ENCODE data around the gene KLRK1. TPM values are rescaled to one million over a fixed set of nuclear protein-coding genes. Genes with fewer than 3 reads are reported as not detected.

Gene KLRK1
- total and polyA plus RNA-seq, 2 of the 4 experiments (the other 2 are of a cell fraction), result not detected

- no peak overlapping the region for H2AK9ac ChIP-seq (replicated peaks; ENCODE audit: low read depth, low read length, poor library complexity)
- no peak overlapping the region for H4K5ac ChIP-seq (ENCODE audit: low read depth, low read length)
- H4K8ac ChIP-seq (ENCODE audit: low read depth in 2 of 2, low read length in 2 of 2), result no peak overlapping the region
- no peak overlapping the region for H2BK20ac ChIP-seq (ENCODE audit: low read depth, low read length)
- no peak overlapping the region for H2AFZ ChIP-seq (replicated peaks; ENCODE audit: low read length, poor library complexity)
- CTCF ChIA-PET, result no interaction called here
- no peaks in the 10 kb centered on the region for H3K36me3 ChIP-seq (ENCODE audit: control insufficient read depth, insufficient read depth, low read length)
- peaks cover 24% of the 10 kb centered on the region for H3K4me1 ChIP-seq (ENCODE audit: control insufficient read depth, insufficient read depth, low read length)
- no peak overlapping the region for H3K23ac ChIP-seq (ENCODE audit: low read depth, low read length)
- no peak overlapping the region for H3K9ac ChIP-seq (ENCODE audit: low read depth, low read length)
- no peaks in the 10 kb centered on the region for H3K27me3 ChIP-seq (ENCODE audit: control insufficient read depth, insufficient read depth, low read length)
- H2BK15ac ChIP-seq (ENCODE audit: low read depth, low read length), result no peak overlapping the region
- H2BK5ac ChIP-seq (ENCODE audit: low read depth, low read length, poor library complexity, severe bottlenecking), result no peak overlapping the region
- DNase-seq (peak; percentile 78), ATAC-seq (ENCODE audit: low read depth) (peak; percentile 30)
- H3K4me3 ChIP-seq (ENCODE audit: insufficient read depth, low read depth, low read length), result no peak overlapping the region
- dilution Hi-C loops (cut with HindIII; ENCODE audit: low sequenced_read_pairs, unreplicated experiment) (no loop called here), intact Hi-C loops (cut with micrococcal nuclease) (no loop called here), in situ Hi-C loops (cut with MboI; ENCODE audit: low sequenced_read_pairs) (no loop called here)
- H3K4me2 ChIP-seq (ENCODE audit: low read depth, low read length), result no peak overlapping the region; the same call in 1 of the 2 replicates
- no peak overlapping the region for H3K18ac ChIP-seq (ENCODE audit: low read depth, low read length)
- no peaks in the 10 kb centered on the region for H4K20me1 ChIP-seq (ENCODE audit: insufficient read depth, low read length)
- POLR2A ChIA-PET (ENCODE audit: unreplicated experiment), result no interaction called here
- no peak overlapping the region for H3K27ac ChIP-seq (ENCODE audit: insufficient read depth, low read length)
- H2AK5ac ChIP-seq (ENCODE audit: low read depth, low read length), result no peak overlapping the region
- 81% methylated on average over 2 of the region's 4 CpGs; no CpG with 5 or more reads in 1 of the 2 experiments for WGBS, 2 experiments (ENCODE audit: extremely low coverage in 2 of 2, insufficient read length in 1 of 2)
- H2BK120ac ChIP-seq (ENCODE audit: low read depth, low read length), result no peak overlapping the region
- no peaks in the 10 kb centered on the region for H3K9me1 ChIP-seq (ENCODE audit: insufficient read depth, low read length)
- H3K79me1 ChIP-seq (ENCODE audit: low read depth in 1 of 2, low read length in 2 of 2), result no peaks in the 10 kb centered on the region
- no peak overlapping the region for H3K56ac ChIP-seq (ENCODE audit: extremely low read depth, insufficient read depth, low read length)
- H3K9me3 ChIP-seq (ENCODE audit: control insufficient read depth, insufficient read depth, low read length), result no peaks in the 10 kb centered on the region
- H3K4ac ChIP-seq (ENCODE audit: low read depth, low read length), result no peak overlapping the region
- TF ChIP-seq, protein P1, sequence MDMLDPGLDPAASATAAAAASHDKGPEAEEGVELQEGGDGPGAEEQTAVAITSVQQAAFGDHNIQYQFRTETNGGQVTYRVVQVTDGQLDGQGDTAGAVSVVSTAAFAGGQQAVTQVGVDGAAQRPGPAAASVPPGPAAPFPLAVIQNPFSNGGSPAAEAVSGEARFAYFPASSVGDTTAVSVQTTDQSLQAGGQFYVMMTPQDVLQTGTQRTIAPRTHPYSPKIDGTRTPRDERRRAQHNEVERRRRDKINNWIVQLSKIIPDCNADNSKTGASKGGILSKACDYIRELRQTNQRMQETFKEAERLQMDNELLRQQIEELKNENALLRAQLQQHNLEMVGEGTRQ (IDR thresholded peaks at IDR 0.05; ENCODE audit: low read depth, low read length), result no peak
- no peak for TF ChIP-seq RAD21 (IDR thresholded peaks at IDR 0.05; ENCODE audit: low read length)
- no peak overlapping the region for H4K91ac ChIP-seq (ENCODE audit: insufficient read depth, low read depth, low read length)
- no TSS peak for BruUV-seq (replicated peaks)
- H3K14ac ChIP-seq (replicated peaks; ENCODE audit: low read depth, low read length), result no peak overlapping the region
Observed at GRCh38 chr12:10361622-10362021, 28.2 kb downstream of the KLRK1 start.
